IPS-18a (cell line): ENCODE results near the gene PEX10.
A peak's percentile ranks its signal among the peaks of the same experiment; 100 is the strongest.

ENCODE experiments used
- H3K27ac ChIP-seq: one replicate; pipeline ENCODE4 v1.5.1; 2013; ENCODE audit warnings: low read length
- H3K27me3 ChIP-seq: one replicate; pipeline ENCODE4 v1.6.1; 2013; ENCODE audit warnings: mild to moderate bottlenecking, low read length; ENCODE audit not compliant: control insufficient read depth, insufficient read depth
- H3K36me3 ChIP-seq: one replicate; pipeline ENCODE4 v1.6.1; 2013; ENCODE audit warnings: low read depth, low read length; ENCODE audit not compliant: control insufficient read depth
- H3K4me1 ChIP-seq: one replicate; pipeline ENCODE4 v1.6.1; 2013; ENCODE audit warnings: low read depth, low read length; ENCODE audit not compliant: control insufficient read depth
- H3K4me3 ChIP-seq: one replicate; pipeline ENCODE4 v1.5.1; 2013; ENCODE audit warnings: low read length
- H3K9ac ChIP-seq: one replicate; pipeline ENCODE4 v1.6.1; 2013; ENCODE audit warnings: mild to moderate bottlenecking, low read length, moderate library complexity
- H3K9me3 ChIP-seq: one replicate; pipeline ENCODE4 v1.6.1; 2013; ENCODE audit warnings: low read depth, low read length; ENCODE audit not compliant: control insufficient read depth

The PEX10 gene

GRCh38 chr1:2391041-2391930 is 21.1 kb downstream of the PEX10 start, which contains the start of the genes MORN1 and RER1:
Gene MORN1, minus strand, starts transcription at chr1:2391554. Its CDS starts 21 bp downstream, at chr1:2391533.
Gene RER1, plus strand, starts transcription at chr1:2391841. Its CDS starts 3,950 bp downstream, at chr1:2395791.
- Histone ChIP-seq H3K4me3 (peak within 1 kb of the TSS; percentile 84), H3K9ac (peak within 1 kb of the TSS; percentile 85), H3K27ac (peak within 1 kb of the TSS; percentile 32), H3K36me3 (peaks cover 8% of the 10 kb centered on the region), H3K4me1 (peaks cover 4% of the 10 kb centered on the region), H3K9me3 (no peaks in the 10 kb centered on the region), H3K27me3 (no peaks in the 10 kb centered on the region)

DNA sequence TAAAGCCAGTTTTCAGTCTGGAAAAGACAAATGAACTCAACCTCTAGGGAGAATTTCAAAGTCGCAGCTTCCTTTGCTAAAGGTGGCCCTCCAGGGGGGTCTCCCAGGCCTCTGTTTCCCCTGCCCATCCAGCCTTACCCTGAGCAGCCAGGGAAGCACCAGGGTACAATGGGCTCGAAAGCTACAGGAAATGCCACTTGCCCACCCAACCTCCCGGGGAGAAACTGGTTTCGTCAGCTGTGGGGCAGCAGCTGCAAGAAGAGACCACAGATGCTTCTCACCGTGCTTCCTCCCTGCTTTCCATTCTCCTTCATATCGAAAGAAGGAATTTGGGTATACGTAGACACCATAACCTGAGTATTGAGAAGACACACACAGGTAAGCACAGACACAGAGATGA is 22.7 kb downstream of the PEX10 start:
- Histone ChIP-seq H3K9ac (no peak overlapping the region), H3K4me1 (peaks cover 4% of the 10 kb centered on the region), H3K4me3 (no peak overlapping the region), H3K27ac (no peak overlapping the region), H3K9me3 (no peaks in the 10 kb centered on the region), H3K36me3 (no peaks in the 10 kb centered on the region), H3K27me3 (no peaks in the 10 kb centered on the region)

DNA sequence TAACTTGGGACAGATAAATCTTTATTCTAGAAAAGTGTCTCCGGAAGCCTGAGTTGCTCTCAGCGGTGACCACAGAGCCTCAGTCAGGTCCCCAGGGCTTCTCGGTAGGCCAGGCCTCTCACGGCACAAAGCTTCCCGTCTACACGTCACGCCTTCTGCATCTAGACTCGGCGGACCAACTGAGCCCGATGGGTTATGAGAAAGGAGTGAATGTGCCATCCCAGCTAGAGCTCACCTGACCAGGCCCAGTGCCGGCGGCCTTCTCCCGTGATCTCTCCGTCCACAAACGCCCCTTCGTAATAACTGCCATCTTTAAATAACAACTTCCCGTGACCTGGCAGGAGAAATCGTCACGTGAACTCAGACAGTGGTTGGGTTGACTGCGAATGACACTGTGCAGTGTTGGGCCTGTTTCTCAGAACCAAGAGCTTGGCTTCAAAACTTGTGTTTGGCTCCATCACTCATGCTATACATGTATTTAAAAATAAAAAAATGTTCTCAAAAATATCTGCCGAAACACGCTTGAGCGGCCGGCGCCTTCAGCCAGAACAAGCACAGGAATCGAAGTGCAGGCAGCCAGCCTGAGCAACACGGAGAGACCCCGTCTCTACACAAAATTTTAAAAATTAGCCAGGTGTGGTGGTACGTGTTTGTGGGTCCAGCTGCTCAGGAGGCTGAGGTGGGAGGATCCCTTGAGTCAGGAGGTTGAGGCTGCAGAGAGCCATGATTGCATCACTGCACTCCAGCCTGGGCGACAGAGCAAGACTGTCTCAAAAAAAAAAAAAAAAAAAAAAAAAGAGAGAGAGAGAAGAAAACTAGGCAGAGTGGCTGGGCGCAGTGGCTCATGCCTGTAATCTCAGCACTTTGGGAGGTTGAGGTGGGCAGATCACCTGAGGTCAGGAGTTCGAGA is 24.1 kb downstream of the PEX10 start:
- no peak overlapping the region for H3K4me3 ChIP-seq
- no peak overlapping the region for H3K9ac ChIP-seq

GRCh38 chr1:2386636-2387611 is 25.4 kb downstream of the PEX10 start:
- Histone ChIP-seq H3K9me3 (no peaks in the 10 kb centered on the region), H3K4me3 (no peak overlapping the region), H3K36me3 (no peaks in the 10 kb centered on the region), H3K27me3 (no peaks in the 10 kb centered on the region), H3K4me1 (no peaks in the 10 kb centered on the region), H3K9ac (no peak overlapping the region), H3K27ac (no peak overlapping the region)

More for the DNA sequence above, 24.1 kb downstream of the PEX10 start:
- H3K9me3 ChIP-seq = no peaks in the 10 kb centered on the region
- H3K27ac ChIP-seq = no peak overlapping the region
- H3K36me3 ChIP-seq = no peaks in the 10 kb centered on the region
- peaks cover 4% of the 10 kb centered on the region for H3K4me1 ChIP-seq
- no peaks in the 10 kb centered on the region for H3K27me3 ChIP-seq

DNA sequence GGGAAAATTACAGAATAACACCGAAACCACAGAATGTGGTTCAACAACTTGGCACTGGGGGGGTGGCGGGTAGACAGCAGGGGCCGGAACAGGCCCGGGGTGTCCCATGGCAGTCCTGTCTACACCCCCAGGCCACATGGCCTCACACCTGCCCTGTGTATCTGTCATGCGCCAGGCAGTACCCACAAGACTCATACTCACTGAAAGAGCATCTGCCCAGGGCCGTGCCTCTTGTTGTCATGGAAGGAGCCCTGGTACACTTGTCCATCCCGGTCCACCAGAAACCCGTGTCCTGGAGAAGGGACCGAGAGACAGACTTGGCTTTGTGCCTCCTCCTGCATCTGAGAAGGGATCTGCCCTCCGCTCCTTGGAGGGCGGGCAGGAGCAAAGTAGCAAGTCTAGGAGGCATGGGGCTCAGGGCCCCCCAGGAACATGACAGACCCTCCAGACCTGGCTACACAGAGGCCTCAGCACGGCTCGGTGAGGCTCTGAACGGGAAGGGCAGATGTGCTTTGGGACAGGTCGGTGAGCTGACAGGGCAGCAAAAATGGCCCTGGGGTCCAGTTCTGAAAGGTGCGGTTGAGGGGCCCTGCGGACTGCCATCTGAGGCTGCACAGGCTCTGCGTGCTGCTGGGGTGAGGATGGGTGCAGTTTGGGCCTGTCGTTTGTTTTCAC is 26.6 kb downstream of the PEX10 start:
- H3K27ac ChIP-seq = no peak overlapping the region
- H3K4me1 ChIP-seq = no peaks in the 10 kb centered on the region
- no peaks in the 10 kb centered on the region for H3K9me3 ChIP-seq
- H3K27me3 ChIP-seq = no peaks in the 10 kb centered on the region
- no peak overlapping the region for H3K9ac ChIP-seq
- H3K36me3 ChIP-seq = no peaks in the 10 kb centered on the region
- H3K4me3 ChIP-seq = no peak overlapping the region

DNA sequence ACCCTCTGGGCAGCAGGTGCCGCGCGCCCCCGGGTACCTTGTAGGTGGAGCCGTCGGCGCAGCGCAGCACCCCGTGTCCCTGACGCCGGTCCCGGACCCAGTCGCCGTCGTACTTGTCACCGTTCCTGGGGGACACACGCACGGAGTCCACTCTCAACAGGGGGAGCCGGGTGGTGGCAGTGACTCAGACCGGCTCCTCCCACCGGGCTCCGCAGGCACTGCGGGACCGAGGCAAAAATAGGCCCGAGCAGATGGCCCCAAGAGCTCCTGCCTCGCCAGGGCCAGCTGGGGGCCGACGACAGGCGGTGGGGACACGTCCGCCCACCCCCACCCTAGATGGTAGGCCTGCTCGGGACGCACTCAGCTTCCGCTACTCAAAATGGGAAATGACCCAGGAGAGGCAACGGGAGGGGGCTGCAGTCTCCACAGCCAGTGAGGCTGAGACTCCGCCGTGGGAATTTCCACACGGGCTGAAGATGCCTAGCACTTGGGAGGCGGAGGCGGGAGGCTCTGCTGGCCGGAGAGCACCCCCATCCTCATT is 27.4 kb downstream of the PEX10 start:
- H3K27me3 ChIP-seq = no peaks in the 10 kb centered on the region
- no peaks in the 10 kb centered on the region for H3K4me1 ChIP-seq
- H3K27ac ChIP-seq = no peak overlapping the region
- no peaks in the 10 kb centered on the region for H3K36me3 ChIP-seq
- no peak overlapping the region for H3K9ac ChIP-seq
- H3K9me3 ChIP-seq = no peaks in the 10 kb centered on the region
- H3K4me3 ChIP-seq = no peak overlapping the region

GRCh38 chr1:2384130-2384860 is 28.1 kb downstream of the PEX10 start:
- H3K27ac ChIP-seq = no peak overlapping the region
- no peaks in the 10 kb centered on the region for H3K9me3 ChIP-seq
- H3K4me1 ChIP-seq = no peaks in the 10 kb centered on the region
- H3K36me3 ChIP-seq = no peaks in the 10 kb centered on the region
- no peak overlapping the region for H3K4me3 ChIP-seq
- no peak overlapping the region for H3K9ac ChIP-seq
- H3K27me3 ChIP-seq = no peaks in the 10 kb centered on the region

DNA sequence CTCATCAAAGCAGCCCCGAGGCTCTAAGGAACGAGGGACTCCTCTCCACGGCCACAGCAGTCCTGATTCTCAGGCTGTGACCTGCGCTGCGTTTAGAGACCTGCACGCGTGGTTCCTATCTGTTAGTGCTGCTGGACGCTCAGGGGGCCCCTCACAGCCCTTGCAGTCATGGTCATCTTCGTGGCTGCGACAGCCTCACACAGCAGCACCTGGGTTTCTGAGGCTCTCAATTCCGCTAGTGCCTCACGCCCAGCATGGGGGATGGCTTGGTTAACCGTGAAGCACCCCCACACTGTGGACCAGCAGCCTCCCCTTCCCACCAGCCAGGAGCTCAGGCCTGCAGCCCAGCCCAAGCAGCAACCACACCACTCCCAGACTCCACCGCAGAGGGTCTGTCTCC is 28.8 kb downstream of the PEX10 start:
- H3K4me3 ChIP-seq = no peak overlapping the region
- no peaks in the 10 kb centered on the region for H3K4me1 ChIP-seq
- no peak overlapping the region for H3K27ac ChIP-seq
- H3K9me3 ChIP-seq = no peaks in the 10 kb centered on the region
- H3K9ac ChIP-seq = no peak overlapping the region
- no peaks in the 10 kb centered on the region for H3K36me3 ChIP-seq
- no peaks in the 10 kb centered on the region for H3K27me3 ChIP-seq

DNA sequence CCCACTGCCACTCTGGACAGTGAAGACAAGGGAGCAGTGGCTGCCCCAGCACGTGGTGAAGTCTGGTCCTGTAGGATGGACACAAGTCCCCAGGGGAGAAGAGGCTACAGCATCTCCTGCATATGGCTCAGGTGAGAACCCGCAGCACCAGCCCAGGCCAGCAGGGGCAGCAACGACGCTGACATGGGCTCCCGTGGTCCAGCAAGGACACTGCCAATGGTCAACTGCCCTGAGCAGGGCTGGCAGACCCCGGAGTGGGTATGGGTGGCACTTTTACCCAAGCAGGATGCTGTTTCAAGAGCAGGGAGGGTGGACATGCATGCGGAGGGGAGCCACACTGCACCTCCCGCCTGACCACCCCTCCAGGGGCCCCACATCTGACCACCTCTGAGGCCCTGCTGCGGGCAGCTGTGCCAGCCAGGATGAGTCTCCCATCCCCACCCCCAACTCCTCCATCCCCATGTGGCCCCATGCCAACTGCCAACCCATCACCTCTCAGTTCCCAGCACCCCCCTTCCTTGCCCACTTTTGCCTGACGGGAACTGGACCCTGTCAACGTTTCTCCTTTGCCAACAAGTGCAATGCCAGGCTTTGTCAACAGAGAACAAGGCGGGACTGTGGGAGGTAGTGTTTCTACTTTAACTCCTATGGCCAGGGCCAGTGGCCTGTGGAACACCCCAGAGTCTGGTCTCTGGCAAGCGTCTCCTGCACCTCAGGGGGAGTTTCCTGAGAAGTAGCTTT is 29.6 kb downstream of the PEX10 start:
- no peaks in the 10 kb centered on the region for H3K36me3 ChIP-seq
- no peaks in the 10 kb centered on the region for H3K27me3 ChIP-seq
- no peaks in the 10 kb centered on the region for H3K4me1 ChIP-seq
- H3K9me3 ChIP-seq = no peaks in the 10 kb centered on the region
- H3K27ac ChIP-seq = no peak overlapping the region
- H3K4me3 ChIP-seq = no peak overlapping the region
- H3K9ac ChIP-seq = no peak overlapping the region
